ENCODE data around the gene PPP1R8.
A peak's percentile ranks its signal among the peaks of the same experiment; 100 is the strongest.
"Not testable (repeated sequence)": the region's sequence is repeated elsewhere in the genome, so short reads cannot be mapped to it uniquely, and the experiment has no call there.

PPP1R8 gene

GRCh38 chr1:27808131-27808530 lies 22.5 kb upstream of the PPP1R8 start:
- not testable (repeated sequence) for H3K9me3 ChIP-seq (ENCODE audit: control insufficient read depth, insufficient read depth, low read depth, low read length); H3K4me3 ChIP-seq (ENCODE audit: low read depth, low read length); H3K27me3 ChIP-seq (ENCODE audit: control insufficient read depth, insufficient read depth, low read length); H3K9ac ChIP-seq (ENCODE audit: low read length)
- peaks cover 24% of the 10 kb centered on the region for H3K36me3 ChIP-seq (ENCODE audit: control insufficient read depth, insufficient read depth, low read length)
- peaks cover 10% of the 10 kb centered on the region for H3K4me1 ChIP-seq (ENCODE audit: control insufficient read depth, insufficient read depth, low read length)
- 0 out of 2 replicates have a peak overlapping the region, but pooled peaks have one; percentile 61 for H3K27ac ChIP-seq (ENCODE audit: low read depth, low read length)

GRCh38 chr1:27809883-27810282 lies 20.7 kb upstream of the PPP1R8 start:
- H3K36me3 ChIP-seq (ENCODE audit: control insufficient read depth, insufficient read depth, low read length) = peaks cover 19% of the 10 kb centered on the region
- no peaks in the 10 kb centered on the region for H3K27me3 ChIP-seq (ENCODE audit: control insufficient read depth, insufficient read depth, low read length)
- peaks cover 10% of the 10 kb centered on the region for H3K4me1 ChIP-seq (ENCODE audit: control insufficient read depth, insufficient read depth, low read length)
- H3K27ac ChIP-seq (ENCODE audit: low read depth, low read length) = no peak overlapping the region
- H3K9me3 ChIP-seq (ENCODE audit: control insufficient read depth, insufficient read depth, low read depth, low read length) = no peaks in the 10 kb centered on the region
- H3K4me3 ChIP-seq (ENCODE audit: low read depth, low read length) = no peak overlapping the region
- H3K9ac ChIP-seq (ENCODE audit: low read length) = no peak overlapping the region

GRCh38 chr1:27811741-27812500 lies 18.7 kb upstream of the PPP1R8 start:
- H3K27me3 ChIP-seq (ENCODE audit: control insufficient read depth, insufficient read depth, low read length) = no peaks in the 10 kb centered on the region
- no peaks in the 10 kb centered on the region for H3K9me3 ChIP-seq (ENCODE audit: control insufficient read depth, insufficient read depth, low read depth, low read length)
- H3K27ac ChIP-seq (ENCODE audit: low read depth, low read length) = no peak overlapping the region
- peaks cover 6% of the 10 kb centered on the region; the same call in 1 of the 2 replicates for H3K36me3 ChIP-seq (ENCODE audit: control insufficient read depth, insufficient read depth, low read length)
- H3K4me3 ChIP-seq (ENCODE audit: low read depth, low read length) = no peak overlapping the region
- H3K9ac ChIP-seq (ENCODE audit: low read length) = no peak overlapping the region
- H3K4me1 ChIP-seq (ENCODE audit: control insufficient read depth, insufficient read depth, low read length) = 0 out of 2 replicates have a peak, but pooled peaks cover 5% of the 10 kb centered on the region

GRCh38 chr1:27816921-27817630 lies 13.5 kb upstream of the PPP1R8 start:
- Histone ChIP-seq H3K9me3 (ENCODE audit: control insufficient read depth, insufficient read depth, low read depth, low read length) (no peaks in the 10 kb centered on the region), H3K4me3 (ENCODE audit: low read depth, low read length) (no peak overlapping the region), H3K4me1 (ENCODE audit: control insufficient read depth, insufficient read depth, low read length) (no peaks in the 10 kb centered on the region), H3K27ac (ENCODE audit: low read depth, low read length) (no peak overlapping the region), H3K36me3 (ENCODE audit: control insufficient read depth, insufficient read depth, low read length) (peaks cover 20% of the 10 kb centered on the region), H3K9ac (ENCODE audit: low read length) (no peak overlapping the region), H3K27me3 (ENCODE audit: control insufficient read depth, insufficient read depth, low read length) (no peaks in the 10 kb centered on the region)

GRCh38 chr1:27821761-27822315 lies 8.7 kb upstream of the PPP1R8 start:
- H3K27ac ChIP-seq (ENCODE audit: low read depth, low read length) = no peak overlapping the region
- peaks cover 13% of the 10 kb centered on the region for H3K36me3 ChIP-seq (ENCODE audit: control insufficient read depth, insufficient read depth, low read length)
- H3K27me3 ChIP-seq (ENCODE audit: control insufficient read depth, insufficient read depth, low read length) = no peaks in the 10 kb centered on the region
- no peak overlapping the region for H3K4me3 ChIP-seq (ENCODE audit: low read depth, low read length)
- no peaks in the 10 kb centered on the region for H3K4me1 ChIP-seq (ENCODE audit: control insufficient read depth, insufficient read depth, low read length)
- H3K9ac ChIP-seq (ENCODE audit: low read length) = no peak overlapping the region
- no peaks in the 10 kb centered on the region for H3K9me3 ChIP-seq (ENCODE audit: control insufficient read depth, insufficient read depth, low read depth, low read length)

GRCh38 chr1:27823784-27824183 lies 6.8 kb upstream of the PPP1R8 start:
- H3K9ac ChIP-seq (ENCODE audit: low read length) = no peak overlapping the region

GRCh38 chr1:27824411-27824810 lies 6.2 kb upstream of the PPP1R8 start:
- no peak overlapping the region for H3K27ac ChIP-seq (ENCODE audit: low read depth, low read length)

More at GRCh38 chr1:27823784-27824183, 6.8 kb upstream of the PPP1R8 start:
- Histone ChIP-seq H3K27ac (ENCODE audit: low read depth, low read length) (no peak overlapping the region), H3K27me3 (ENCODE audit: control insufficient read depth, insufficient read depth, low read length) (no peaks in the 10 kb centered on the region), H3K4me3 (ENCODE audit: low read depth, low read length) (no peak overlapping the region), H3K9me3 (ENCODE audit: control insufficient read depth, insufficient read depth, low read depth, low read length) (no peaks in the 10 kb centered on the region), H3K4me1 (ENCODE audit: control insufficient read depth, insufficient read depth, low read length) (no peaks in the 10 kb centered on the region), H3K36me3 (ENCODE audit: control insufficient read depth, insufficient read depth, low read length) (peaks cover 5% of the 10 kb centered on the region)

GRCh38 chr1:27829339-27829960 lies 1.1 kb upstream of the PPP1R8 start:
- H3K4me1 ChIP-seq (ENCODE audit: control insufficient read depth, insufficient read depth, low read length) = peaks cover 12% of the 10 kb centered on the region
- not testable (repeated sequence) for H3K4me3 ChIP-seq (ENCODE audit: low read depth, low read length); H3K27me3 ChIP-seq (ENCODE audit: control insufficient read depth, insufficient read depth, low read length); H3K9me3 ChIP-seq (ENCODE audit: control insufficient read depth, insufficient read depth, low read depth, low read length)
- peak overlapping the region; percentile 96 for H3K9ac ChIP-seq (ENCODE audit: low read length)
- H3K27ac ChIP-seq (ENCODE audit: low read depth, low read length) = peak overlapping the region; percentile 67; the same call in 1 of the 2 replicates
- H3K36me3 ChIP-seq (ENCODE audit: control insufficient read depth, insufficient read depth, low read length) = peaks cover 19% of the 10 kb centered on the region

More at GRCh38 chr1:27824411-27824810, 6.2 kb upstream of the PPP1R8 start:
- no peaks in the 10 kb centered on the region for H3K4me1 ChIP-seq (ENCODE audit: control insufficient read depth, insufficient read depth, low read length)
- no peak overlapping the region for H3K4me3 ChIP-seq (ENCODE audit: low read depth, low read length)
- no peaks in the 10 kb centered on the region for H3K27me3 ChIP-seq (ENCODE audit: control insufficient read depth, insufficient read depth, low read length)
- H3K36me3 ChIP-seq (ENCODE audit: control insufficient read depth, insufficient read depth, low read length) = peaks cover 4% of the 10 kb centered on the region
- no peak overlapping the region for H3K9ac ChIP-seq (ENCODE audit: low read length)
- no peaks in the 10 kb centered on the region for H3K9me3 ChIP-seq (ENCODE audit: control insufficient read depth, insufficient read depth, low read depth, low read length)

GRCh38 chr1:27831568-27832410 lies 1.2 kb downstream of the PPP1R8 start:
- H3K4me1 ChIP-seq (ENCODE audit: control insufficient read depth, insufficient read depth, low read length) = peaks cover 12% of the 10 kb centered on the region
- H3K4me3 ChIP-seq (ENCODE audit: low read depth, low read length) = peak overlapping the region; percentile 85
- H3K27me3 ChIP-seq (ENCODE audit: control insufficient read depth, insufficient read depth, low read length) = no peaks in the 10 kb centered on the region
- no peaks in the 10 kb centered on the region for H3K9me3 ChIP-seq (ENCODE audit: control insufficient read depth, insufficient read depth, low read depth, low read length)
- H3K27ac ChIP-seq (ENCODE audit: low read depth, low read length) = peak overlapping the region; percentile 97; the same call in 1 of the 2 replicates
- H3K9ac ChIP-seq (ENCODE audit: low read length) = peak overlapping the region; percentile 96
- H3K36me3 ChIP-seq (ENCODE audit: control insufficient read depth, insufficient read depth, low read length) = peaks cover 35% of the 10 kb centered on the region

- H3K4me1 ChIP-seq (ENCODE audit: control insufficient read depth, insufficient read depth, low read length) = peaks cover 12% of the 10 kb centered on the region
- no peaks in the 10 kb centered on the region for H3K9me3 ChIP-seq (ENCODE audit: control insufficient read depth, insufficient read depth, low read depth, low read length)
- H3K36me3 ChIP-seq (ENCODE audit: control insufficient read depth, insufficient read depth, low read length) = peaks cover 37% of the 10 kb centered on the region
- no peak overlapping the region for H3K4me3 ChIP-seq (ENCODE audit: low read depth, low read length)
- no peaks in the 10 kb centered on the region for H3K27me3 ChIP-seq (ENCODE audit: control insufficient read depth, insufficient read depth, low read length)
- peak overlapping the region; percentile 10 for H3K9ac ChIP-seq (ENCODE audit: low read length)
- no peak overlapping the region for H3K27ac ChIP-seq (ENCODE audit: low read depth, low read length)
Observed at GRCh38 chr1:27832762-27833161, 2.2 kb downstream of the PPP1R8 start.
